Lower leg skin (tissue), 4 donors: ENCODE data around the gene LDLRAD3. TPM values are rescaled to one million over a fixed set of nuclear protein-coding genes. Genes with fewer than 3 reads are reported as not detected.

Experiments
- DNase-seq, 2 donors: peaks; one replicate each; pipeline ENCODE4 v3.0.0-alpha.2; 2019; ENCODE audit warnings: low spot score in 2 of 2
- H3K4me3 ChIP-seq: fragments of 200-600 bp; sonication (generic); 2 replicates; pipeline ENCODE4 v1.5.1; 2017; ENCODE audit warnings: mild to moderate bottlenecking, low read depth; ENCODE audit not compliant: poor library complexity, severe bottlenecking
- POLR2A ChIP-seq, 2 donors: fragments of 450-650 bp; IDR thresholded peaks; one replicate each; pipeline ENCODE4 v1.6.1; 2016 to 2017; ENCODE audit warnings: antibody characterized with exemption in 2 of 2, mild to moderate bottlenecking in 1 of 2, moderate library complexity in 1 of 2
- WGBS, 2 donors: methylation state at CpG; one replicate each; pipeline ENCODE4 v1.1.5; 2018; 5-methylcytosine and 5-hydroxymethylcytosine counted together
- intact Hi-C: fragments of 100-400 bp; cut with DNase I; formaldehyde crosslinking; loops from one replicate; pipeline ENCODE4 v1.15.0; 2023; ENCODE audit warnings: low total_unique reads
- total RNA-seq, 4 donors: library from RNA; depleted of rRNA; stranded (reverse); fragments of >200 nt; gene quantifications; one replicate each; pipeline ENCODE4 v1.1.0, GENCODE V29; 2016
- TF ChIP-seq, protein P1 (sequence below), 3 donors: fragments of 450-650 bp; IDR thresholded peaks; one replicate each; pipeline ENCODE4 v1.5.1; 2016; ENCODE audit warnings: antibody characterized with exemption in 3 of 3, mild to moderate bottlenecking in 3 of 3, moderate library complexity in 2 of 3

Gene LDLRAD3
- total RNA-seq, 4 donors from 2014 or later, result 18.6 to 42.6 (median 25.5) TPM

- WGBS, 2 donors, result 90 to 91% methylated on average over 4 of the region's 4 CpGs
- intact Hi-C loops, result no loop called here
- TF ChIP-seq, protein P1, sequence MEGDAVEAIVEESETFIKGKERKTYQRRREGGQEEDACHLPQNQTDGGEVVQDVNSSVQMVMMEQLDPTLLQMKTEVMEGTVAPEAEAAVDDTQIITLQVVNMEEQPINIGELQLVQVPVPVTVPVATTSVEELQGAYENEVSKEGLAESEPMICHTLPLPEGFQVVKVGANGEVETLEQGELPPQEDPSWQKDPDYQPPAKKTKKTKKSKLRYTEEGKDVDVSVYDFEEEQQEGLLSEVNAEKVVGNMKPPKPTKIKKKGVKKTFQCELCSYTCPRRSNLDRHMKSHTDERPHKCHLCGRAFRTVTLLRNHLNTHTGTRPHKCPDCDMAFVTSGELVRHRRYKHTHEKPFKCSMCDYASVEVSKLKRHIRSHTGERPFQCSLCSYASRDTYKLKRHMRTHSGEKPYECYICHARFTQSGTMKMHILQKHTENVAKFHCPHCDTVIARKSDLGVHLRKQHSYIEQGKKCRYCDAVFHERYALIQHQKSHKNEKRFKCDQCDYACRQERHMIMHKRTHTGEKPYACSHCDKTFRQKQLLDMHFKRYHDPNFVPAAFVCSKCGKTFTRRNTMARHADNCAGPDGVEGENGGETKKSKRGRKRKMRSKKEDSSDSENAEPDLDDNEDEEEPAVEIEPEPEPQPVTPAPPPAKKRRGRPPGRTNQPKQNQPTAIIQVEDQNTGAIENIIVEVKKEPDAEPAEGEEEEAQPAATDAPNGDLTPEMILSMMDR (IDR thresholded peaks at IDR 0.05), result no peak
- TF ChIP-seq POLR2A (IDR thresholded peaks at IDR 0.05), result no peak
- H3K4me3 ChIP-seq, result no peak overlapping the region
- no peak for DNase-seq
Measured at GRCh38 chr11:36261094-36261493, 317.2 kb downstream of the LDLRAD3 start.

DNA sequence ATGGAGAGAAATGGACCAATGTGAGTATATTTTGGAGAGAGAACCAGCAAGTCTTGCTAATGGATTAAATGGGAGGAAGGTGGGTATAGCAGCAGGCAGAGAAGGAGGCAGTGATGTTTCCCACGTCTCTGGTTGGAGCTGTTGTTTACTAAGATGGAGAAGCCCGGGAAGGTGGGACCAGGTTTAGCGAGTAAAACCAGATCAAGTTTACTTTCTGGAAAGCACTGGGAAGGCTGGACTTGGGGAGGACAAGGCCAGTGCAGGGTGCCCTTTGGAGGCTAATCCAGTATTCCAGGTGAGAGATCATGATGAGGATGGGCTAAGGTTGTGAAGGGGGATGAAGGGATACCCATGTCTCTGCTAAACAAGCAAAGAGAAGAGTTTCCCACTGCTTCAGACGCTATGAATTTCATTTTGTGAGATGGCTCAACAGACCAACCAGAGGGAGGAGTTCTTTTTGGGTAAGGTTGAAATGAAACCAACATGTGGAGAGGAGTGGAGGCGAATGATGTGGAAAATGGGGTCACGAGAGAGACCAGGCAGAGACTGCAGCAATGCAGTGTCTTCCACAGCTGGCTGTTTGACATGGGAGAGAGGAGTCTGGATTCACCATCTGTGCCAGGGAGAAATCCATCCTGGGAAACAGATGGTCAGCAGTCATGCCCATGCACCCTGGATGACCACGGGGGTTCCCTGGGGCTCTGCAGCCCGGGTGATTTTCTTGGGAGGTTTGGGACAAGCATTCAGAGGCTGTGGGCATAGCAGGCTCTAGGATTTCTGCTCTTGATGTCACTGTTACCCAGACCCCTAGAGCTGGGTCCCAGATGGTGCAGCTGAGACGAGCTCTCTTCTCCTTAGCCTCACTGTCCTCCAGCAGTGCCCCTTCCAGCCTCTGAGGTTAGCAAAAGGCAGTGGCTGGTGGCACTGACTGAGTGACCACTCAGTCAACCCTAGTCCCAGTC lies 320.4 kb downstream of the LDLRAD3 start:
- DNase-seq, result peak in 1 of 2 donors; percentile 68
- TF ChIP-seq POLR2A (IDR thresholded peaks at IDR 0.05), result no peak
- TF ChIP-seq, protein P1 (IDR thresholded peaks at IDR 0.05), result no peak
- WGBS, 2 donors, result 73 to 76% methylated on average over 9 of the region's 9 CpGs
- H3K4me3 ChIP-seq, result no peak overlapping the region
- intact Hi-C loops, result no loop called here

DNA sequence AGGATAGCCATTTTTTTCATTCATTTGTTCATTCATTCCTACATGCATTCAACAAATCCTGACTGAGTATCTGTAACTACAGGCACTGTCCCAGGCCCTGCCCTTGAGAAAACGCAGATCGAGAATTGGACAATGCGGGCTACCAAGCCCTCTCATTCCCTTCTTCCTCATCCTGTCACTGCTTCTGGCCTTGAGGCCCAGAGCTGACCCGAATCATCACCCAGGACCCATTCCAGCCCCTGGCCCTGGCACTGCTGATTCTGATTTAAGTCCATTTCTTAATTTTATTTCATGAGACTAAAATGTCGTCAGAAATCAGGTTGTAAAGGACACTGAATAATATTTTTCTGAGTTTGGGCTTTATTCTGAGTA lies 321.1 kb downstream of the LDLRAD3 start:
- intact Hi-C loops, result loop anchor here (5.0 kb wide), 1 partner anchor 648 kb away; the partner anchor contains the start of gene FJX1
- no peak overlapping the region for H3K4me3 ChIP-seq
- 95 to 97% methylated on average over 5 of the region's 5 CpGs for WGBS, 2 donors
- peak in 1 of 2 donors; percentile 56 for DNase-seq
- TF ChIP-seq, protein P1 (IDR thresholded peaks at IDR 0.05), result no peak

DNA sequence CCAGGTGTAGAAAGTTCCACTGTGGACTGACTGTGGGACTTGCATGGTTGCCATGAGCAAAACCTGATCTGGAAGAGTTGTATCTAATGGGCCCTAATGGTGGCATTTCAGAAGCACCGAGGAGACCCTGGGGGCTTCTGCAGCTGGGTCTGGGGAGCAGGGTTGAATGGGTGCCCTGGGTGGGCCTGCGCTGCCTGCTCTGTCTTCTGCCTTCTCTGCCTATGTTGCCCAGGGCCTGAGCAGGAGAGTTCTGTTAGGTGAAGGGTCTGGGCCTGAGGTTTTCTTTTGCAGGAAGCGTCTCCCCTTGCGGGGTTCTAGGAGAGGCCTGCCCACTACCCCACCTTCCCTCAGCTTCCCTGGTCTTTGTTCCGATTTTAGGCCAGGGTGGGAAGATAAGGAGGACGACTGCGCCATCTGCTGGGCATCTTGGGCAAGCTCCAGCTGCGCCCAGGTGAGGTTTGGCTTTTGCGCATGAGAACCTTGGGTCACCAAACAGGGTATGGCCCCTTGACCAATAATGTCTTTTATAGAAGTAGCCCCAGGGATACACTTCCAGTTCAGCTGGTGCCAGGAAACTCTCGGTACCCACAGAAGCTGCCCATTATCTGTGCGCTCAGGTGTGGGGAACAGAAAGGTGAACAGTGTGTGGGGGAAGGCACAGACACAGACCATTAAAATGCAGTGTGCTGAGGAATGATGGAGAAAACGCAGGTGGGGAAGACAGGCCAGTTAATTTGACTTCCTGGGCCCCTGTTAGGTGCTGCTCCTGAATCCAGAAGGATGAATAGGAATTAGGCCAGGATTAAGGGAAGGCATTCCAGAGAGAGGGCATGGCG lies 322.1 kb downstream of the LDLRAD3 start:
- peak in 1 of 2 donors; percentile 31 for DNase-seq
- intact Hi-C loops, result loop anchor here (5.0 kb wide), 1 partner anchor 649 kb away; the partner anchor contains the start of gene FJX1
- WGBS, 2 donors, result 29 to 41% methylated on average over 13 of the region's 13 CpGs
- TF ChIP-seq, protein P1 (IDR thresholded peaks at IDR 0.05), result peak in 1 of 3 donors; percentile 14
- TF ChIP-seq POLR2A (IDR thresholded peaks at IDR 0.05), result no peak
- no peak overlapping the region for H3K4me3 ChIP-seq

DNA sequence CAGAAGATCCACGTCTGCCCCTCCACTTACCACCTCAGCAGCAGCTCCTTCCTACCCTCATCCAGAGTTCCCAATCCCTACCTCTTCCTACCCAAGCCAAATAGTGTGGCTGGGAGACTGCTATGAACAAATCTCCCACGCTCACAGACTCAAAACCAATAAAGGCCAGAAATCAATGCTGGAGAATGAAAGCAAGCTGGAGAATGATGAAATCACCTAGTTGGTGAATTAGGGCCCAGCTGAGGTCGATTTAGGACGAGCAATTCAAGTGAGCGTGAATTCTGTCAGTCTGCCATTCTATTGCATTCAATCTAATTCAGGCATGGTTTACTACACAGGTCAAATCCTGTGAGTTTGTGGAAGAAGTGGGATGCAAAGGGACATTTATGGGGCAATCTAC lies 322.9 kb downstream of the LDLRAD3 start:
- DNase-seq, result no peak
- no peak overlapping the region for H3K4me3 ChIP-seq
- intact Hi-C loops, result loop anchor here (5.0 kb wide), 1 partner anchor 649 kb away; the partner anchor contains the start of gene FJX1
- no peak for TF ChIP-seq POLR2A (IDR thresholded peaks at IDR 0.05)
- TF ChIP-seq, protein P1 (IDR thresholded peaks at IDR 0.05), result no peak
- 55 to 65% methylated on average over 5 of the region's 5 CpGs for WGBS, 2 donors
